Measurements from ENCODE around the gene NKIRAS1.
"Not testable (repeated sequence)": the region's sequence is repeated elsewhere in the genome, so short reads cannot be mapped to it uniquely, and the experiment has no call there.

- not testable (repeated sequence) for TF ChIP-seq CTCF, EZH2 (IDR thresholded peaks at IDR 0.05)
Measured at GRCh38 chr3:23871361-23871760, 45.4 kb downstream of the NKIRAS1 start.

All from neural progenitor cell (in vitro differentiated cells).